ENCODE measurements around the gene KRT7. TPM values are rescaled to one million over a fixed set of nuclear protein-coding genes. Genes with fewer than 3 reads are reported as not detected.
"Not testable (repeated sequence)": the region's sequence is repeated elsewhere in the genome, so short reads cannot be mapped to it uniquely, and the experiment has no call there.

The KRT7 gene
- total and polyA plus RNA-seq, 2 donors, result 2.8 to 34.7 TPM

DNA sequence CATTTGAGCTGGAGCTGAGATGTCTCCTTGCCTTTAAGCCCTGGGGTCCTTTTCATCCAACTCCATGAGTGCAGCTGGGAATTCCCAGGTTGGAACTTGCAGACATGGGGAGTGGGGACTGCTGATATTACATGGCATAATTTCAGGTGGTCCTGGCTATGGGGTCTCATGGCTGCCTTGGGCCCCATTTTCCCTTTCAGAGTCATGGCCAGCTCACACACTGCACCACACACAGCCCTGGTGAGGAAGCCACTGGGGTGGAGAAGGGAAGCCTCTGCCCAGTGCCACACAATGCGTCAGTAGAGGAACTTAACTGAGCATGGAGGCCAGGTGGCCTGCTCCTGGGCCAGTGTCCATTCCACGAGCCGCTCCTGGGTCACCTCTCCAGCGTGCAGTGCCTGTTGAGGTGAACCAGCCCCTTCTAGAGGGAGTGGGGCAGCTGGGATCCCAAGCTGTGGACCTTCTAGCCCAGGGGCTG, 24.1 kb downstream of the KRT7 start:
- Histone ChIP-seq H3K27ac (ENCODE audit: low read depth in 1 of 2, low read length in 1 of 2) (no peak overlapping the region), H3K27me3 (ENCODE audit: control insufficient read depth in 2 of 2, insufficient read depth in 1 of 2, low read length in 1 of 2) (peaks cover 31 to 91% of the 10 kb centered on the region in 2 donors), H3K36me3 (ENCODE audit: control insufficient read depth in 2 of 2, insufficient read depth in 2 of 2, low read length in 1 of 2) (no peaks in the 10 kb centered on the region), H3K4me3 (ENCODE audit: low read length in 2 of 2) (no peak overlapping the region), H3K4me1 (ENCODE audit: control insufficient read depth in 2 of 2, insufficient read depth in 2 of 2, low read length in 2 of 2) (peaks cover 0 to 2% of the 10 kb centered on the region in 2 donors), H3K9me3 (ENCODE audit: control insufficient read depth in 2 of 2, insufficient read depth in 1 of 2, low read length in 1 of 2) (peaks cover 0 to 1% of the 10 kb centered on the region in 2 donors)
- no peak for DNase-seq (ENCODE audit: low read depth in 6 of 9, low spot score in 9 of 9)
- 81% methylated on average over 4 of the region's 4 CpGs for WGBS

DNA sequence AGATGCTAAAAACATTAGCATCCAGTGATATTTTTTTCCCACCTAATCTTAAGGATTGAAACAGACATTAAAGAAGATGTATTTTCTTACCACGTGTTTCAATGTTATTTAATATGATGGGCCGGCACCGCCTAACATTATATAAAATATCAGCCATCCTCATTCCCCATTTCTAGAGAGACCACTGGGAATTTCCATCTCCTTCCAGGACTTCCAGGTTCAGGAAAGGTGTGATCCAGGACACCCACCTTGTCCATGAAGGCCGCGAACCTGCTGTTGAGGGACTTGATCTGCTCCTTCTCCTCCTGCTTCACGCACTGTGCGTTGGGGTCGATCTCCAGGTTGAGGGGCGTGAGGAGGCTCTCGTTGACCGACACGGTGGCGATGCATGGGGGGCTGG, 24.9 kb downstream of the KRT7 start:
- DNase-seq (ENCODE audit: low read depth in 6 of 9, low spot score in 9 of 9); H3K4me1 ChIP-seq (ENCODE audit: control insufficient read depth in 2 of 2, insufficient read depth in 2 of 2, low read length in 2 of 2); H3K36me3 ChIP-seq (ENCODE audit: control insufficient read depth in 2 of 2, insufficient read depth in 2 of 2, low read length in 1 of 2); H3K9me3 ChIP-seq (ENCODE audit: control insufficient read depth in 2 of 2, insufficient read depth in 1 of 2, low read length in 1 of 2); H3K4me3 ChIP-seq (ENCODE audit: low read length in 2 of 2); H3K27ac ChIP-seq (ENCODE audit: low read depth in 1 of 2, low read length in 1 of 2): not testable (repeated sequence)
- peaks cover 31 to 87% of the 10 kb centered on the region in 2 donors for H3K27me3 ChIP-seq (ENCODE audit: control insufficient read depth in 2 of 2, insufficient read depth in 1 of 2, low read length in 1 of 2)
- 43% methylated on average over 13 of the region's 13 CpGs for WGBS

DNA sequence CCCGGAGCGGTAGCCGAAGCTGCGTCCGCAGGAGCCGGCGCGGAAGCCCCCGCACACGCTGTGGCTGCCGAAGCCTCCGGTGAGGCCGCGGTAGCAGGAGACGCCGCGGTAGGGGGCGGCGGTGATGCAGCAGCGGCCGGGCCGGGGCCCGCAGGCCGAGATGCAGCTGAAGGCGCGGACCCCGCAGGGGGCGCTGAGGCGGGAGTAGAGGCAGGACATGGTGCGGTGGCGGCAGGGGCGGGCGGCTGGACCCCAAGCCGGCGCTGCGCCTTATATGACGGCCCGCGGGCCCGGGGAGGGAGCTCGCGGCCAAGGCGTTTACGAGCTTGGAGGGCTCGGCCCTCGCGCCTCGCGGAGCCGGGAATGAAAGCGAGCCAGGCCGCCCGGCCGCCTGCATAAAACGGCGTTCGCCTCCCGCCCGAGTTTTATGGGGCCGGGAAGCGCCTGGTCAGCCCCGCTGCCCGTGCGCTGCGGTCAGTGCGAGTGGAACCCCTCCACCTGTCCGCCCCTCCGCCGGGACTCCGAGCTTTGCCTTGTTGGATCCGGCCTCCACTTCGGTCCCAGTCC, 25.4 kb downstream of the KRT7 start:
- Histone ChIP-seq H3K27ac (ENCODE audit: low read depth in 1 of 2, low read length in 1 of 2) (no peak overlapping the region), H3K9me3 (ENCODE audit: control insufficient read depth in 2 of 2, insufficient read depth in 1 of 2, low read length in 1 of 2) (peaks cover 0 to 1% of the 10 kb centered on the region in 2 donors), H3K27me3 (ENCODE audit: control insufficient read depth in 2 of 2, insufficient read depth in 1 of 2, low read length in 1 of 2) (peaks cover 31 to 88% of the 10 kb centered on the region in 2 donors), H3K36me3 (ENCODE audit: control insufficient read depth in 2 of 2, insufficient read depth in 2 of 2, low read length in 1 of 2) (no peaks in the 10 kb centered on the region), H3K4me1 (ENCODE audit: control insufficient read depth in 2 of 2, insufficient read depth in 2 of 2, low read length in 2 of 2) (peaks cover 0 to 2% of the 10 kb centered on the region in 2 donors), H3K4me3 (ENCODE audit: low read length in 2 of 2) (no peak overlapping the region)
- WGBS, result 8% methylated on average over 72 of the region's 72 CpGs
- no peak for DNase-seq (ENCODE audit: low read depth in 6 of 9, low spot score in 9 of 9)

DNA sequence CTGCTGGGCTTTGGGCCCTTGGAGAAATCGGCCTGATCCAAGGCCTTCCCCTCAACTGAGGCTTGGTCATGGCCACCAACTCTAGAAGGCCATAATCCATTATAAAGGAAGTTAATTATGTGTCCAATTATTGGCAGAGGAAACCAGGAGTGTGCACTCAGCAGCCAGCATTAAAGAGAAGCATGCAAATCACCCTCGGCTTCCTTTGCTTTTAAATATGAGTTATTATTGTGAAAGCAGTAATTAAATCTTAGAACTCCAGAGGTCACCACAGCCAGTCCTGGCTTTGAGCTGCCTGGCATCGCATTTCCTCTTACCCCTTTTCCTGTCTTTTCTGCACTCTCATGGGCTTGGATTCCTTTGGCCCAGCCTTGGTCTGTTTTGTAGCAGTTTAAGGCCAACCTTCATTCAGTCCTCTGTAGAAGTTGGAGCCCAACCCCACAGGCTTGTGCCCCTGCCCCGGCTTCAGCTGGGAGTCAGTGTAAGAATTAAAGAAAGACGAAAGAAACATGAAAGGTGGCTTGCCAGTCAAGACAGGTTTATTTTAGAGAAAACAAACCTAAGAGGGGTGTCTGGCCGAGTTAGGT, 26.7 kb downstream of the KRT7 start:
- H3K27ac ChIP-seq (ENCODE audit: low read depth in 1 of 2, low read length in 1 of 2), result no peak overlapping the region
- H3K27me3 ChIP-seq (ENCODE audit: control insufficient read depth in 2 of 2, insufficient read depth in 1 of 2, low read length in 1 of 2), result peaks cover 31 to 83% of the 10 kb centered on the region in 2 donors
- H3K4me3 ChIP-seq (ENCODE audit: low read length in 2 of 2), result no peak overlapping the region
- peaks cover 0 to 2% of the 10 kb centered on the region in 2 donors for H3K4me1 ChIP-seq (ENCODE audit: control insufficient read depth in 2 of 2, insufficient read depth in 2 of 2, low read length in 2 of 2)
- DNase-seq (ENCODE audit: low read depth in 6 of 9, low spot score in 9 of 9), result no peak
- no peaks in the 10 kb centered on the region for H3K36me3 ChIP-seq (ENCODE audit: control insufficient read depth in 2 of 2, insufficient read depth in 2 of 2, low read length in 1 of 2)
- 31% methylated on average over 6 of the region's 6 CpGs for WGBS
- H3K9me3 ChIP-seq (ENCODE audit: control insufficient read depth in 2 of 2, insufficient read depth in 1 of 2, low read length in 1 of 2), result peaks cover 0 to 1% of the 10 kb centered on the region in 2 donors

DNA sequence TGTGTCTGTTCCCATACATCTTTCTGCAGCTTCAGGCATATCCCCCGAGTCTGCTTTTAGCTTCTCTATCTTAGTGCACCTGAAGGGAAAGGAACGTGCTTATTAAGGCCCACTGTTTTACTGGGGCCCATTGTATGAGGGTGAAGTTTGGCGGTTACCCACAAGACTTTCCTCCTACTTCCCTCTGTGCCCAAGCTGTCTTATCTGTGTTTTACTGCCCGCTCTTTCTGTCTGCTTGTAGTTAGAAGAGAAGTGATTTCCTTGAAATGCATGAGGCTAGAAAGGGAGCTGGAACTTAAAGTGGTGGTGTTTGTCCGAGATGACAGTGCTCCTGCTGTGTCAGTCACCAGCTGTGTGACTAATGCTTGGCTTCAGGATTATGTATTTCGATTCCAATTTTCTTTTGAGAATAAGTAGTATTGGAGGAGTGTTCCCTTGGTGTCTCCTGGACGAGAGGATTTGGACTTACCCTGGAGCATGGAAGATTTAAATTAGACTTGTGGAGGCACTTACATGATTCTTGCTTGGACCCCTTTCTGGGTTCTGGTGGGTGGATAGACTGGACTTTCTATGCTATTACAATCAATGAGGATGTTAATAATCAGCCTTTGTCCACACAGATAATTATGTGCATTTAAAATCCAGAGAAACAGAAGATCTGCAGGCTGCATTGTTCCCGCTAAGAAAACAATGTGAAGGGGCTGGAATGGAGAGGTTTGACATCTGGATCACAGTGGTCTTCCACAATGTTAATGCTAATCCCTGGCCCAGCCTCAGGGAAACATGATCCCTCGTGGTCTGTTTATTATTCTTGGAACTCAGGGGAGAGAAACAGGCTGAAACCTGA, 27.5 kb downstream of the KRT7 start:
- DNase-seq (ENCODE audit: low read depth in 6 of 9, low spot score in 9 of 9), result no peak
- WGBS, result 17% methylated on average over 9 of the region's 9 CpGs
- Histone ChIP-seq H3K4me1 (ENCODE audit: control insufficient read depth in 2 of 2, insufficient read depth in 2 of 2, low read length in 2 of 2) (peaks cover 0 to 2% of the 10 kb centered on the region in 2 donors), H3K36me3 (ENCODE audit: control insufficient read depth in 2 of 2, insufficient read depth in 2 of 2, low read length in 1 of 2) (no peaks in the 10 kb centered on the region), H3K9me3 (ENCODE audit: control insufficient read depth in 2 of 2, insufficient read depth in 1 of 2, low read length in 1 of 2) (peaks cover 0 to 1% of the 10 kb centered on the region in 2 donors), H3K27ac (ENCODE audit: low read depth in 1 of 2, low read length in 1 of 2) (no peak overlapping the region), H3K27me3 (ENCODE audit: control insufficient read depth in 2 of 2, insufficient read depth in 1 of 2, low read length in 1 of 2) (peaks cover 31 to 74% of the 10 kb centered on the region in 2 donors), H3K4me3 (ENCODE audit: low read length in 2 of 2) (no peak overlapping the region)

DNA sequence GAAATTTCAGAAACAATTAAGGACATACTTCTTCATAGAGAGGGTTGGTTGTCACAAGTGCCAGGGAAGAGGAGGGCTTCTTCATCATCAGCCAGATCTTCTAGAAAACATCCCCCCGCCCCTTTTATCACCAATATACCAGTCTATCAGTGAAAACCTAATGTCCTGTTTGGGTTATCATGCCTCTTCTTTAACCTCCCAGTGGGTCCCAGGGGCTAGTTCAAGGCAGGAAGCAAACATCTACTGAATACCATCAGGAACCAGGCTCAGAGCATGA, 28.1 kb downstream of the KRT7 start:
- WGBS, result 88% methylated on average over 1 of the region's 1 CpG
- Histone ChIP-seq H3K4me3 (ENCODE audit: low read length in 2 of 2) (no peak overlapping the region), H3K36me3 (ENCODE audit: control insufficient read depth in 2 of 2, insufficient read depth in 2 of 2, low read length in 1 of 2) (no peaks in the 10 kb centered on the region), H3K9me3 (ENCODE audit: control insufficient read depth in 2 of 2, insufficient read depth in 1 of 2, low read length in 1 of 2) (peaks cover 0 to 1% of the 10 kb centered on the region in 2 donors), H3K4me1 (ENCODE audit: control insufficient read depth in 2 of 2, insufficient read depth in 2 of 2, low read length in 2 of 2) (peaks cover 0 to 2% of the 10 kb centered on the region in 2 donors), H3K27ac (ENCODE audit: low read depth in 1 of 2, low read length in 1 of 2) (no peak overlapping the region), H3K27me3 (ENCODE audit: control insufficient read depth in 2 of 2, insufficient read depth in 1 of 2, low read length in 1 of 2) (peaks cover 29 to 69% of the 10 kb centered on the region in 2 donors)
- DNase-seq (ENCODE audit: low read depth in 6 of 9, low spot score in 9 of 9), result no peak

DNA sequence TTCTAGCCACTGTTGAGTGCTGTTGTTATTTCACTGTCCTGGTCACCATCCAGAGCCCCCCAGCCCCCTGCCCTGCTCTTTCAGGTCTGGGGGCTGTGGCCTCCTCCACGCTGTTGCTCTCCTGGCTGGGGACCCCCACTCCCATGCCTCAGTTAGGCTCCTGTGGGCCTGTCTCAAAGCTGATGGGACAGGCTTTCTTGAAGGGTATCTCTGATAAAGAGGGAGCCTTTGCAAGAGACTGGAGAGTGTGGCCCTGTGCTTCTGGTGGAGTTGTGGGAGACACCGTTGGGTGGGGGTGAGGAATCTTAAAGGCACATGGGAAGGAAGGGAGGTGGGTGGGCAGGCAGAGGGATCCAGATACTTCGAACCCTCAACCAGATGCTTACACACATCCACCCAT, 29.2 kb downstream of the KRT7 start:
- Histone ChIP-seq H3K27ac (ENCODE audit: low read depth in 1 of 2, low read length in 1 of 2) (no peak overlapping the region), H3K36me3 (ENCODE audit: control insufficient read depth in 2 of 2, insufficient read depth in 2 of 2, low read length in 1 of 2) (no peaks in the 10 kb centered on the region), H3K4me3 (ENCODE audit: low read length in 2 of 2) (no peak overlapping the region), H3K4me1 (ENCODE audit: control insufficient read depth in 2 of 2, insufficient read depth in 2 of 2, low read length in 2 of 2) (peaks cover 0 to 2% of the 10 kb centered on the region in 2 donors), H3K9me3 (ENCODE audit: control insufficient read depth in 2 of 2, insufficient read depth in 1 of 2, low read length in 1 of 2) (peaks cover 0 to 1% of the 10 kb centered on the region in 2 donors), H3K27me3 (ENCODE audit: control insufficient read depth in 2 of 2, insufficient read depth in 1 of 2, low read length in 1 of 2) (peaks cover 28 to 58% of the 10 kb centered on the region in 2 donors)
- WGBS, result 84% methylated on average over 3 of the region's 3 CpGs
- DNase-seq (ENCODE audit: low read depth in 6 of 9, low spot score in 9 of 9), result no peak

DNA sequence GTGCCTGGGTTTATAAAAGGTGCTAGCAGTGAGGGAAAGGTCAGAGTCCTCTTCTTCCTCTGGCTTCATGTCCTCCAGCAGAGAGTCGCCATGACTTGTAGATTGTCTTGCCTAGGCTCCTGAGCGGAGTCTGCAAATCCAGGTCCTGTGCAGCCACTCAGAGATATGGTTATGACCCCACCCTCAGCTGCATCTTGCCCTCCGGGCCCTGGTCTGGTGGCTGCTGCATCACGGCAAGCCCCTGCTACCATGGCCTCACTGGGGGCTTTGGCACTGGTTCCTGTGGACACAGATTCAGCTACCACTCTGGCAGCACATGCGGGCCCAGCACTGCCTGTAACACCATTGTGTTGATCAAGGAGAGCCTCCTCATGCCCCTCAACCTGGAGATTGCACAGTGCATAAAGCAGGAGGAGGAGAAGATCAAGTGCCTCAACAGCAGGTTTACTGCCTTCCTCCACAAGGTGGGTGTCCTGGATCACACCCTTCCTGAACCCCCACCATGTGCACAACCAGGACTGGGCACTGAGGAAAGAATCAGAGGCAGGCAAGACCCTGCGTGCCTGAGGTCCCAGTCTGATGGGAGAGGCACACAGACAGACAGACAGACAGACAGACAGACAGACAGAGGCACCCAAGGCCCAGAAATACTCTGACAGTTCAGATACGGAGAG, 30.9 kb downstream of the KRT7 start:
- no peaks in the 10 kb centered on the region for H3K36me3 ChIP-seq (ENCODE audit: control insufficient read depth in 2 of 2, insufficient read depth in 2 of 2, low read length in 1 of 2)
- H3K9me3 ChIP-seq (ENCODE audit: control insufficient read depth in 2 of 2, insufficient read depth in 1 of 2, low read length in 1 of 2), result peaks cover 0 to 1% of the 10 kb centered on the region in 2 donors
- no peaks in the 10 kb centered on the region for H3K4me1 ChIP-seq (ENCODE audit: control insufficient read depth in 2 of 2, insufficient read depth in 2 of 2, low read length in 2 of 2)
- 92% methylated on average over 7 of the region's 7 CpGs for whole genome bisulfite sequencing
- no peak overlapping the region for H3K27ac ChIP-seq (ENCODE audit: low read depth in 1 of 2, low read length in 1 of 2)
- H3K27me3 ChIP-seq (ENCODE audit: control insufficient read depth in 2 of 2, insufficient read depth in 1 of 2, low read length in 1 of 2), result peaks cover 12 to 42% of the 10 kb centered on the region in 2 donors
- H3K4me3 ChIP-seq (ENCODE audit: low read length in 2 of 2), result no peak overlapping the region
- DNase-seq (ENCODE audit: low read depth in 6 of 9, low spot score in 9 of 9), result no peak

DNA sequence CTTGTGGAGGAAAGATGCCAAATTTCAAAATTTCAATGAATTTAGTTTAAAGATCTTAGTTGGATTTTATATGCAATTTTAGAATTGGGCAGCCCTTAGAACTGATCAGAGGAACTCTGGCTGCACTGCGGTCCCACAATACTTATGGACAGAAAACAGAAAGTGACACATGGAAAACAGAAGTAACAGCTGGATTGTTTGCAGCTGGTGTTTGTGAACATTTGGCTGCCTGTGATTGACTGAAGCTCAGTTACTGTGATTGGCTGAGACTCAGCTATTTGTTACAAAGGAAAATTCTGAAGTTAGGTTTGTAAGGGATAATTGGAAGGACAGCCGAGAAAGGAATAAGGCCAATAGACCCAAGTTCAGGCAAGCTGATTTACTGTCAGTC, 31.4 kb downstream of the KRT7 start:
- DNase-seq (ENCODE audit: low read depth in 6 of 9, low spot score in 9 of 9), result no peak
- no peaks in the 10 kb centered on the region for H3K4me1 ChIP-seq (ENCODE audit: control insufficient read depth in 2 of 2, insufficient read depth in 2 of 2, low read length in 2 of 2)
- H3K27ac ChIP-seq (ENCODE audit: low read depth in 1 of 2, low read length in 1 of 2), result no peak overlapping the region
- H3K36me3 ChIP-seq (ENCODE audit: control insufficient read depth in 2 of 2, insufficient read depth in 2 of 2, low read length in 1 of 2), result no peaks in the 10 kb centered on the region
- H3K4me3 ChIP-seq (ENCODE audit: low read length in 2 of 2), result no peak overlapping the region
- peaks cover 0 to under 1% of the 10 kb centered on the region in 2 donors for H3K9me3 ChIP-seq (ENCODE audit: control insufficient read depth in 2 of 2, insufficient read depth in 1 of 2, low read length in 1 of 2)
- 91% methylated on average over 2 of the region's 2 CpGs for WGBS
- H3K27me3 ChIP-seq (ENCODE audit: control insufficient read depth in 2 of 2, insufficient read depth in 1 of 2, low read length in 1 of 2), result peaks cover 7 to 36% of the 10 kb centered on the region in 2 donors
